ENCODE data around the gene WDR93.

- no peak for TF ChIP-seq CTCF (IDR thresholded peaks at IDR 0.05)
- no peak for TF ChIP-seq ZFX (IDR thresholded peaks at IDR 0.05; ENCODE audit: borderline replicate concordance)
Observed at GRCh38 chr15:89707577-89707976, 17.0 kb downstream of the WDR93 start.
